ENCODE results near the gene PRSS1.
"Not testable (repeated sequence)": the region's sequence is repeated elsewhere in the genome, so short reads cannot be mapped to it uniquely, and the experiment has no call there.

Gene PRSS1

DNA sequence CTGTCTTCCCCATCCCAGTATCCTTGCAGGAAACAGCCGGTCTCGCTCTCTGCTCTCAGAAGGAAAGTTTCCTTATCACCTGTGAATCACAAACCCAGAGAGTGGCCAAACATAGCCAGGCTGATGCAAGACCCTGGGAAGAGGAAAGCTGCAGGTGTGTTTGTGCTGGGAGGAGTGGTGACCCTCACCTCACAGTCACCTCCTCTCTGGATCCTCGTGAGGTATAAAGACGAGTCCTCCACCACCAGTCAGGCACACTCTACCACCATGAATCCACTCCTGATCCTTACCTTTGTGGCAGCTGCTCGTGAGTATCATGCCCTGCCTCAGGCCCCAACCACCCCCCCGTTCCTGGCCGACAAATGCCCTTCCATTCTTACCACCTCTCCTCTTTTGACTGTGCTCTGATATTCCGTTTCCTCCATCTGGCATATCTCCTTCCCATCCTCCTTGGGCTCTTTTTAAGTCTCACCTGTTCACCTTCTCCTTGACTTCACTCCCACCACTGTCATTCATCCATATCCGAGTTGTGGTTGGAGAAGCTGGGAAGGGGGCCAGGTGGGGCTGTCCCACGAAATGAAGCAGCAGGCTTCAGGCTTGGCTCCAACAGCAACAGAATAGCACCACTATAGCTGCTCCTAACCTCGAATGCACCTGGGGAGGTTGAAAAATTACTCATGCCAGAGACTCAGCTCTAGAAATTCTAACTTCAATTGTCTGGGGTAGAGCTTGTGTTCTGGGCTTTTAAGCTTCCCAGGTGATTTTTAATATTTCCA, at the start of gene PRSS1:
Gene PRSS1 (plus strand): TSS at position 255 of the 776 bp plus-strand sequence. CDS start 13 bp downstream, at position 268.
- CTCF ChIA-PET, result interaction anchor here (1.0 to 1.9 kb wide), 2 partner anchors 33 to 37 kb away, joined by 3 to 4 read pairs; no protein-coding TSS in a partner anchor
- TF ChIP-seq, protein P1, sequence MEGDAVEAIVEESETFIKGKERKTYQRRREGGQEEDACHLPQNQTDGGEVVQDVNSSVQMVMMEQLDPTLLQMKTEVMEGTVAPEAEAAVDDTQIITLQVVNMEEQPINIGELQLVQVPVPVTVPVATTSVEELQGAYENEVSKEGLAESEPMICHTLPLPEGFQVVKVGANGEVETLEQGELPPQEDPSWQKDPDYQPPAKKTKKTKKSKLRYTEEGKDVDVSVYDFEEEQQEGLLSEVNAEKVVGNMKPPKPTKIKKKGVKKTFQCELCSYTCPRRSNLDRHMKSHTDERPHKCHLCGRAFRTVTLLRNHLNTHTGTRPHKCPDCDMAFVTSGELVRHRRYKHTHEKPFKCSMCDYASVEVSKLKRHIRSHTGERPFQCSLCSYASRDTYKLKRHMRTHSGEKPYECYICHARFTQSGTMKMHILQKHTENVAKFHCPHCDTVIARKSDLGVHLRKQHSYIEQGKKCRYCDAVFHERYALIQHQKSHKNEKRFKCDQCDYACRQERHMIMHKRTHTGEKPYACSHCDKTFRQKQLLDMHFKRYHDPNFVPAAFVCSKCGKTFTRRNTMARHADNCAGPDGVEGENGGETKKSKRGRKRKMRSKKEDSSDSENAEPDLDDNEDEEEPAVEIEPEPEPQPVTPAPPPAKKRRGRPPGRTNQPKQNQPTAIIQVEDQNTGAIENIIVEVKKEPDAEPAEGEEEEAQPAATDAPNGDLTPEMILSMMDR (IDR thresholded peaks at IDR 0.05; ENCODE audit: insufficient read depth, low read length, missing control alignments), result no peak
- no peak within 1 kb of the TSS for H3K4me3 ChIP-seq (ENCODE audit: low read depth, low read length)
- POLR2A ChIA-PET, result no interaction called here
- DNase-seq (ENCODE audit: low read depth, low spot score), result no peak

DNA sequence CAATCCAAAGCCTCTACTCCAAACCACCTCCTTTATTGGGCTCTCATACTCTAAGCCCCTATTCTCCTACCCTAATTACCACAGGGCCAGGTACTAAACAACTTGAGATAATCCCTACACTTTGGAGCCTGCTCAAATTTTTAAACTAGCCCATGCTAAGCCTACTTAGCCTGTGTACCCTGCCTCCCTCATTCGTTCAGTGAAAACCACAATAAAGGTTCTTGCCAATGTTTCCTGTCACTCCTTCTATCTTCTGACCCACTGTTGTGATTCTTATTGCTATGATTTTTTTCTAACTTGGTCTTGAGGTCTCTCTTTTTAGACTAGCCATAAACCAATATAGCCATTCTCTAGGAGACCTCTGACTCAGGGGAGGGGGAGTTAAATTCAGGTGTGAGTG, 48.3 kb upstream of the PRSS1 start:
- H3K4me3 ChIP-seq (ENCODE audit: low read depth, low read length); POLR2A ChIA-PET; DNase-seq (ENCODE audit: low read depth, low spot score); CTCF ChIA-PET: not testable (repeated sequence)

DNA sequence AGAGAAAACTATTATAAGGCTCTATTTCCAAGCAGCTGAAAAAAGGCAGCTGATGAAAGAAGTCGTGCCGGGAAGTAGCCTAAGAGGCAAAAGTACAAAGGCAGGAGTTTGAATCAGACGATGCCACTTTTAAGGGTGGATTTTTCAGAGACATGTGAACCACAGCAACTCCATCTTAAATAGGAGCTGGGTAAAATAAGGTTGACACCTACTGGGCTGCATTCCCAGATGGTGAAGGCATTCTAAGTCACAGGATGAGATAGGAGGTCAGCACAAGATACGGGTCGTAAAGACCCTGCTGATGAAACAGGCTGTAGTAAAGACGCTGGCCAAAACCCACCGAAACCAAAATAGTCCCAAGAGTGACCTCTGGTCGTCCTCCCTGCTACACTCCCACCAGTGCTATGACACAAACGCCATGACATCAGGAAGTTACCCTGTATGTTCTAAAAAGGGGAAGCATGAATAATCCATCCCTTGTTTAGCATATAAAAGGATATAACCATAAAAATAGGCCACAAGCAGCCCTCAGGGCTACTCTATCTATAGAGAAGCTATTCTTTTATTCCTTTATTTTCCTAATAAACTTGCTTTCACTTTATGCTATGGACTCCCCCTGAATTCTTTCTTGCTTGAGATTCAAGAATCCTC, 45.5 kb upstream of the PRSS1 start:
- TF ChIP-seq, protein P1 (IDR thresholded peaks at IDR 0.05; ENCODE audit: insufficient read depth, low read length, missing control alignments), result no peak
- CTCF ChIA-PET, result interaction anchor here (1.4 kb wide), 1 partner anchor 79 kb away, joined by 5 read pairs; no protein-coding TSS in a partner anchor
- no peak for DNase-seq (ENCODE audit: low read depth, low spot score)

DNA sequence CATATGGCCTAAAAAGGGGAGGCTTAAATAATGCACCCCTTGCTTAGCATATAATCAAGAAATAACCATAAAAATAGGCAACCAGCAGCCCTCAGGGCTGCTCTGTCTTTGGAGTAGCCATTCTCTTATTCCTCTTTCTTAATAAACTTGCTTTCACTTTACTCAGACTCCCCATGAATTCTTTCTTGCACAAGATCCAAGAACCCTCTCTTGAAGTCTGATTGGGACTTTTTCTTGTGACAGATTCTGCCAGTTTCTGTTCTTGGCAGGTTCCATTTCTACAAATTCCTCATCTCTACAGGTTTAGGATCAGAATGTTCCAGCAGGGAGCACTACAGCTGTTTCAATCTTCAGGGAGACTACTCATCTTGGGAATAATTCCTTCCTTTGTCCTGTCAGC, 40.5 kb upstream of the PRSS1 start:
- CTCF ChIA-PET; POLR2A ChIA-PET; DNase-seq (ENCODE audit: low read depth, low spot score); H3K4me3 ChIP-seq (ENCODE audit: low read depth, low read length): not testable (repeated sequence)

More for the DNA sequence above, 45.5 kb upstream of the PRSS1 start:
- POLR2A ChIA-PET, result no interaction called here
- no peak overlapping the region for H3K4me3 ChIP-seq (ENCODE audit: low read depth, low read length)

DNA sequence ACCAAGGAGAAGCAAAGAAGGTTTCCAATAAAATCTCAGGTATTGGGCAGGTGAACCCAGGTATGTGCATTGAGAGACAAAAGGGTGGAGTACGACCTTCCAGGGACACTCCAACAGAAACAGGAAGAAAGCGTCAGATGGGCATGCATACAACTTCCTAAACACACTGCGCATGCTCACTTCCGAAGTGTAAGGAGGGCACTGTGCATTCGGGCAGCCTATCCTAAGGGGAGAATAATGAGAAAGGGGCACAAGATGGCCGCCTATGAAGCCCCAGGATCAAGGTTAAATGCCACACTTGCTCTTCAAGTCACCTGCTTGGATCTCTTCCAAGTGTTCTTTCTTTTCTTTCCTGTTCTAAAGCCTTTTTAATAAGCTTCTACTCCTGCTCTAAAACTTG, 39.4 kb upstream of the PRSS1 start:
- CTCF ChIA-PET, result no interaction called here

DNA sequence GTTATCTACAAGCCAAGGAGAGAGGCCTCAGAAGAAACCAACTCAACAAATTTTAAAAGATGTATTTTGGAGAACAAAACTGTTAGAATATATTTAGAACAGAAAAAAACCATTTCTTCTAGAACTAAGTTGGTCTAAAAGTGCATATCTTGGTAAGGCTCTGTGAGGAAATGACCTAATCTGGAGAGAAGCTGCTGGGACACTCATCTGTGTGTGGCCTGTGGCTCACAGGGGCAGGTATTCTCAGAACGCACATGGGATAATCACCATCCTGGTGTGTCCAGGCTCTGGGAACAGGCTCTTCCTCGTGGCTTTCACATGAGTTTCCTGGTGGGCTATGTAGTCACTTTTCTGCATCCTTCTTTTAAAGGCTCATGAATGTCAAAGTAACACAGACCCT, 38.1 kb upstream of the PRSS1 start:
- DNase-seq (ENCODE audit: low read depth, low spot score), result no peak
- no peak overlapping the region for H3K4me3 ChIP-seq (ENCODE audit: low read depth, low read length)
- TF ChIP-seq, protein P1 (IDR thresholded peaks at IDR 0.05; ENCODE audit: insufficient read depth, low read length, missing control alignments), result no peak
- ChIA-PET POLR2A (no interaction called here), CTCF (interaction anchor here (1.1 to 5.1 kb wide), 2 partner anchors 72 to 186 kb away, joined by 4 to 29 read pairs; no protein-coding TSS in a partner anchor)

More for the DNA sequence above, 39.4 kb upstream of the PRSS1 start:
- POLR2A ChIA-PET, result no interaction called here
- DNase-seq (ENCODE audit: low read depth, low spot score), result no peak
- TF ChIP-seq, protein P1 (IDR thresholded peaks at IDR 0.05; ENCODE audit: insufficient read depth, low read length, missing control alignments), result no peak
- H3K4me3 ChIP-seq (ENCODE audit: low read depth, low read length), result no peak overlapping the region

Data from AG04449 (cell line).